NOMO-1 treated with DMSO at 0.1 percent for 48 hours (cell line): ENCODE measurements around the gene ARSI.
A peak's percentile ranks its signal among the peaks of the same experiment; 100 is the strongest.

Experiments
- DNase-seq: peaks from one replicate; lab custom pipeline; 2025; ENCODE audit not compliant: unreplicated experiment; lab: John Stamatoyannopoulos, UW

The ARSI gene

DNA sequence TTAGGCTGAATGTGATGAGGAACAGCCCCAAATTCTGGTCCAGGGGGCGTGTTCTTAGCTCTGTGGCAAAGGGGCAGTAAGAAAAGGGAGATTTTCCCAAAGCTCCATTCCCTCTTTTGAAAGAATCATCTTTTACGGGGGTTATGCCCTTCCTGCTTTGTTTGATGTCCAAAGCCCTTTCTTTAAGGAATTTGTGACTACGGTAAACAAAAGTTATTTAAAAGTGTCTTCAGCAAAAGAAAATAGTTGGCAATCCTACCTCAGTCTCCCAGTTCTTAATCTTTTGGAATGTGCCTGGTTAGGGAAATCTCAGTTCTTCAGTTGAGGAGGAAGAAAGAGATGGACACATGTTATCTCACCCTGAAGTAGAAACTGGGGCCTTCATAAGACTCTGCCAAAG is 24.4 kb upstream of the ARSI start:
- no peak for DNase-seq

- DNase-seq = no peak
Measured at GRCh38 chr5:150326707-150327106, 24.0 kb upstream of the ARSI start.

- no peak for DNase-seq
Measured at GRCh38 chr5:150325426-150325825, 22.7 kb upstream of the ARSI start.

DNA sequence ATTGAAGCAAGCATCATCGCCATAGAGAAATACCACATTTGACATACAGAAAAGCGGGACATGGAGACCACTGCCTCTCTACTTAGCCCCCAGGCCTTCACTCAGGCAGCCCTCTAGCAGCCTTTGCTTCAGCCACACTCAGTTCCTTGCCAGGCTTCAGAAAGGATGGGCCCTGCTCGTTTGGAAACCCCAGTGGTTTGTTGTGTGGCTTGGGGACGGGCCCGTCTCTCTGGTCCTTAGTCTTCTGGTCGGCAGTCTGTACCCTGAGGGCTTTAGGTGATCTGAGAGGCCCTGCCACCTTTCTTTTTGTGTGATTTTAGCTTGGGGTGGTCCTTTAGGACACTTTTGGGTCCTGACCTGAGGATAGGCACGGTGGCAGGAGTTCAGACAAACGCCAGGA is 21.1 kb upstream of the ARSI start:
- no peak for DNase-seq

- no peak for DNase-seq
Measured at GRCh38 chr5:150323092-150323491, 20.4 kb upstream of the ARSI start.

GRCh38 chr5:150322202-150322601 is 19.5 kb upstream of the ARSI start:
- DNase-seq = no peak

DNA sequence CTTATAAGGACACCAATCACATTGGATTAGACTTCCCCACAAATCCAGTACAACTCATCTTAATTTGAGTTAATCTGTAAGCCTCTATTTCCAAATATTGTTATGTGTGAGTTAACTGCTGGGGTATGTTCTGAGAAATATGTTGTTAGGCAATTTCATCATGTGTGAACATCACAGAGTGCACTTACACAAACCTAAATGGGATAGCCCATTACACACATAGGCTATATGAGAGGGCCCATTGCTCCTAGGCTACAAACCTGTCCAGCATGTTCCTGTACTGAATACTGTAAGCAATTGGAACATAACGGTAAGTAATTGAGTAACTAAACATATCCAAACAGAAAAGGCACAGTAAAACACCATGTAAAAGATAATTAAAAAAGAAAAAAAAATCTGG is 19.1 kb upstream of the ARSI start:
- no peak for DNase-seq

GRCh38 chr5:150321211-150321610 is 18.5 kb upstream of the ARSI start:
- no peak for DNase-seq

DNA sequence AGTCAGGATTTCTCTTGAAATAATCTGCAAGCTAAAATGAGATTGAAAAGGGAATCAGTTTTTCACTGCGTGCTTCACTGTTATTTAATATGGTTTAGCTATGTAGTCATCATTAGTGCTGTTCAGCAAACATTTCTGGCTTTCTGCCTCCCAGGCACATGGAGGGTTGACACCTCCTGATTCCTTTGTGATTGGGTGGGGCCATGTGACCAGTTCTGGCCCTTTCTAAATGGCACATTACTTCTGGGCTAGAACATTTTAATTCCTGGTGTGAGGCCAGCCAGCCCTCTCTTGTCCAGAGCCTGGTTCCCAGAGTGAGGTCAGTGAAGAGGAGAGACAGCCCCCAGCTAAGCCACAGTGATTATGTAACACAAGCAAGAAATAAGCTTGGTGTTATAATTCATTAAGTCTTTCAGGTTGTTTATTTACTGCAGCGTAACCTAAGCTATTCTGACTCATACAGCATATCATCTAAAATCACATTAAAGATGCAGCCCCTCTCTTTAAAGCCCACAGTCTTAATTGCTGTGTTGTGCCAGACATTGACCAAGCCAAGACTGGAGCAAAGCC is 17.4 kb upstream of the ARSI start:
- DNase-seq = peak; percentile 39

- no peak for DNase-seq
Measured at GRCh38 chr5:150319484-150319790, 16.7 kb upstream of the ARSI start.

- DNase-seq = no peak
Measured at GRCh38 chr5:150318613-150319483, 16.1 kb upstream of the ARSI start.

DNA sequence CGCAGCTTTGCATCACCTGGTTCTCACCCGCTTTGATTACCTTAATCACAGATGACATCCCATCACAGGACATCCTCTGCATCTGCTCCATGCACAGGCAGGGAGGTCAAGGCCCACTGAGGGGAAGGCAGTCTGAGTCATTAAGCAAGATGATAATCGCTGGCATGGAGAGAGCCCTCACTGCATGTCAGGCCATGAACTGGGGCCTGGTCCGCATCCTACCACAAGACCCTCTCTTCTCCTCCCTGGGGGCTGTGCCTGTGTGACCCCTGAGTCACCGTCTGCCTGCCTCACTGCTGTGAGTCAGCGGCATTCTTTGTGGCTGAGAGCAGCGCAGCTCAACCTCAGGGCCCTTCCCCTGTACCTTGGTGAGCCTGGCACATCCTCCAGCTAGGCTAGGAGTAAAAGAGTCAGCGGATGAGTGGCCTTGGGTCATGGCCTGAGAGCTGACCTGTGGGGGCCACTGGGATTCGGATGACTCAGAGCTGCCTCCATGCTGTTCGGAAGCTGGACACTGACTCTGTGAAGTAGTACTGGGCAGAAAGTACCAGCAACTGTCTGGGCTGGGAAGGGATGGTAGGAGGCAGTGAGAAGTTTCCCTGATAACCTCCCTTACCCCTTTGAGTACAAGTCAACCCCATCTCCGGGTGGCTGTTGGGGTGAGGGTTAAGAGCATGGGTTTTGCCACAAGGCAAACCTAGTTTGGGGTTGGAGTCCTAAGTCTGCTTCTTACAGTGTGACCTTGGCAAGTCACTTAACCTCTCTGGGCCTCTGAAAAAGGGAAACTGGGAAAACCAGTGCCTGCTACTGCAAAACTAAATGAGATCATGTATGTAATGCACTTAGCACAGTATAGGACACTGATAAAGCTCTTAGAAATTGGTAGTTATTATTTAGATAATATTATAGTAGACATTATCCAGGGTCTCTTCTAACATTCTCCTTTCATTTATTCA is 14.6 kb upstream of the ARSI start:
- no peak for DNase-seq

GRCh38 chr5:150316320-150316719 is 13.6 kb upstream of the ARSI start:
- DNase-seq = no peak

- DNase-seq = no peak
Measured at GRCh38 chr5:150315245-150315644, 12.5 kb upstream of the ARSI start.

DNA sequence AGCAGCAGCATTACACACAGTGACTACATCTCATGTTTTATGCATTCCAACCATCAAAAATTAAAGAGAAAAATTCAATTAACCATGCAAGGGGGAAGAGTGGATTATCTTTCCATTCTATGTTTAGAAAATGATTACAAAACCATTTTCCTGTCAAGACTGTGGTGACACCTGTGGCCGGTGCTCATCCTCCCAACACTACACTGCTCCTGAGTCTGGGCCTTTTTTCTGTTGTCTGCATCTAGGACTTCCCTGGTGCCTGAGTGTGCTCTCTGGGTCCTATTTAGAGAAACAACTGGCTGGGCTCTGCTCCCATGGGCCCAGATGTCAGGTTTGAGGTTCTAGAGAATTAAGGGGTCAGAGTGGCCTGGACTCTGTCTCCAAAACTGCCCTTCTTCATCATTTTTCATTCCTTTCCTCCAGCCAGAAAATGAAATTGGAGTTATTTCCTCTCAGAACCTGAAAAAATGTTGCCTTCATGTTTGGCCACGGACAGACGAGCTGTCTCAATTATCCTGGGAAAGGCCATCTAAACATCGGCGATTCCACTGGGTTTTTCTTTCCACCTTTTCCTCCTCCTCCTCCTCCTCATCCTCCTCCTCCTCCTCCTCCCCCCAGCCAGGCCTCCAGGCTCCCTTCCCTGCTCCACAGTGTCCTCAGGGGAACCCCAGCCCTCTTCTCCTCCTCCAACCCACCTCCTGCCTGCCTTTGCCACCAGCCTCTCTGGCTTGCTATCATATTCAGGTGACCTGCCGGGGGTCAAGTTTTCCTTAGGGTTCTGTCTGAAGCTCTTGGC is 11.4 kb upstream of the ARSI start:
- DNase-seq = no peak

GRCh38 chr5:150313501-150313900 is 10.8 kb upstream of the ARSI start:
- DNase-seq = no peak

GRCh38 chr5:150312518-150312917 is 9.8 kb upstream of the ARSI start:
- no peak for DNase-seq

- no peak for DNase-seq
Measured at GRCh38 chr5:150311015-150311692, 8.4 kb upstream of the ARSI start.

DNA sequence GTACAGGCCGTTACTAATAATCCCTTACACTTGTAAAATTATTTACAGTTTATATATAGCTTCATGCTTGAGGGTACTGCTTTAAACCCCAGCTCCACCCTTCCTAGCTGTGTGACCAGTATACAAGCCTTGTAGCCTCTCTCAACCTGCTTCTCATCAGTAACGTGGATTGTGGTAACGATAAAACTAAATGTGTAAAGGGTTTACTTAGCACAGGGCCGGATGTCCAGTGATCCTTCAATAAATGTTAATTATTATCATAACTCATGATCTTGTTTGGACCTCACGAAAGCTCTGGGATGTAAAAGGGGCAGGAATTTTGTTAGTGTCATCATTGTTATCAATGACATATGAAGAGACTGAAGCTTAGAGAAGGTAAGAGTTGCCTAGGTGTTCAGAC is 7.5 kb upstream of the ARSI start:
- no peak for DNase-seq

DNA sequence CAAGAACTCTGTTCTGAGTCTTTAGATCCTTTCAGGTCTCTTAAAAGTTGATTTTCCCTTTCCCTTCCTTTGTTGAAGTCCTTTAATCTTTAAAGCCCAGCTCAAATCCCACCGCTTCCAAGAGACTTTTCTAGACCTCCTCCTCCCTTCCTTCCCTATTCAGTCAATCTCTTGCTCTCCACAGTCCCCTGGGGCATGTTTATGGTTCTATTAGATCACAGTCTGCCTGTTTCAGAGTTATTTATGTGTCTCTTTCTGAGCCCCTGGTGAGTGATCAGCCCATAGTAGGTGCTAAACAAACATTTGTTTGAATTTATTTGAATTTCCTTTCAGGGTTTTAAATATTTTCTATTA is 7.2 kb upstream of the ARSI start:
- DNase-seq = no peak
